ENCODE measurements around the gene CENPV. TPM values are rescaled to one million over a fixed set of nuclear protein-coding genes. Genes with fewer than 3 reads are reported as not detected.

Gene CENPV
- total and polyA plus RNA-seq, 5 donors from 2014 or later, result 4.0 to 16.4 (median 9.3) TPM

- Mint-ChIP-seq H3K4me3 (peak overlapping the region in 3 of 4 donors; percentile 23 to 60 (median 43)), H3K27me3 (peaks cover 16% of the 10 kb centered on the region), H3K27ac (peak overlapping the region in 1 of 3 donors; percentile 11), H3K9me3 (peaks cover 0 to 3% (median 0%) of the 10 kb centered on the region in 7 donors), H3K36me3 (peaks cover 16% of the 10 kb centered on the region), H3K4me1 (peaks cover 5 to 57% (median 40%) of the 10 kb centered on the region in 4 donors)
- peaks cover 10% of the 10 kb centered on the region for H3K36me3 ChIP-seq (ENCODE audit: control insufficient read depth, insufficient read depth, low read length)
- H3K27me3 ChIP-seq (ENCODE audit: control insufficient read depth, insufficient read depth, low read length), result no peaks in the 10 kb centered on the region
- peaks cover 23% of the 10 kb centered on the region for H3K4me1 ChIP-seq (ENCODE audit: control insufficient read depth, insufficient read depth, low read length, poor library complexity, severe bottlenecking)
- no peak overlapping the region for H3K4me3 ChIP-seq (ENCODE audit: low read depth, low read length)
- H3K27ac ChIP-seq (ENCODE audit: insufficient read depth, low read length, poor library complexity, severe bottlenecking), result peak overlapping the region; percentile 5
- DNase-seq, result no peak
- H3K9me3 ChIP-seq (ENCODE audit: control insufficient read depth in 2 of 2, low read length in 2 of 2), result no peaks in the 10 kb centered on the region
- ATAC-seq (ENCODE audit: low read depth in 2 of 2), result no peak
Measured at GRCh38 chr17:16384557-16384956, 31.3 kb upstream of the CENPV start.

- Histone ChIP-seq H3K27ac (ENCODE audit: insufficient read depth, low read length, poor library complexity, severe bottlenecking) (no peak overlapping the region), H3K4me3 (ENCODE audit: low read depth, low read length) (no peak overlapping the region), H3K27me3 (ENCODE audit: control insufficient read depth, insufficient read depth, low read length) (no peaks in the 10 kb centered on the region), H3K4me1 (ENCODE audit: control insufficient read depth, insufficient read depth, low read length, poor library complexity, severe bottlenecking) (peaks cover 23% of the 10 kb centered on the region), H3K36me3 (ENCODE audit: control insufficient read depth, insufficient read depth, low read length) (peaks cover 10% of the 10 kb centered on the region), H3K9me3 (ENCODE audit: control insufficient read depth in 2 of 2, low read length in 2 of 2) (no peaks in the 10 kb centered on the region)
- DNase-seq (no peak), ATAC-seq (ENCODE audit: low read depth in 2 of 2) (no peak)
- H3K36me3 Mint-ChIP-seq, result peaks cover 16% of the 10 kb centered on the region
- peaks cover 5 to 57% (median 39%) of the 10 kb centered on the region in 4 donors for H3K4me1 Mint-ChIP-seq
- H3K4me3 Mint-ChIP-seq, result peak overlapping the region; percentile 23 to 79 (median 64)
- peak overlapping the region; percentile 11 to 48 (median 47) for H3K27ac Mint-ChIP-seq
- H3K9me3 Mint-ChIP-seq, result peaks cover 0 to 3% (median 0%) of the 10 kb centered on the region in 7 donors
- peaks cover 16% of the 10 kb centered on the region for H3K27me3 Mint-ChIP-seq
Measured at GRCh38 chr17:16383772-16384287, 30.6 kb upstream of the CENPV start.

- ATAC-seq (ENCODE audit: low read depth in 2 of 2) (no peak), DNase-seq (no peak)
- Histone ChIP-seq H3K27ac (ENCODE audit: insufficient read depth, low read length, poor library complexity, severe bottlenecking) (no peak overlapping the region), H3K27me3 (ENCODE audit: control insufficient read depth, insufficient read depth, low read length) (no peaks in the 10 kb centered on the region), H3K9me3 (ENCODE audit: control insufficient read depth in 2 of 2, low read length in 2 of 2) (no peaks in the 10 kb centered on the region), H3K4me3 (ENCODE audit: low read depth, low read length) (peak overlapping the region; percentile 18), H3K4me1 (ENCODE audit: control insufficient read depth, insufficient read depth, low read length, poor library complexity, severe bottlenecking) (peaks cover 23% of the 10 kb centered on the region), H3K36me3 (ENCODE audit: control insufficient read depth, insufficient read depth, low read length) (peaks cover 10% of the 10 kb centered on the region)
- peak overlapping the region; percentile 23 to 86 (median 73) for H3K4me3 Mint-ChIP-seq
- peaks cover 16% of the 10 kb centered on the region for H3K36me3 Mint-ChIP-seq
- H3K27ac Mint-ChIP-seq, result peak overlapping the region in 2 of 3 donors; percentile 38 to 85
- H3K27me3 Mint-ChIP-seq, result peaks cover 16% of the 10 kb centered on the region
- H3K4me1 Mint-ChIP-seq, result peaks cover 5 to 57% (median 39%) of the 10 kb centered on the region in 4 donors
- peaks cover 0 to 3% (median 0%) of the 10 kb centered on the region in 7 donors for H3K9me3 Mint-ChIP-seq
Measured at GRCh38 chr17:16383216-16383615, 29.9 kb upstream of the CENPV start.

- Histone ChIP-seq H3K27ac (ENCODE audit: insufficient read depth, low read length, poor library complexity, severe bottlenecking) (peak overlapping the region; percentile 94), H3K4me1 (ENCODE audit: control insufficient read depth, insufficient read depth, low read length, poor library complexity, severe bottlenecking) (peaks cover 22% of the 10 kb centered on the region), H3K36me3 (ENCODE audit: control insufficient read depth, insufficient read depth, low read length) (peaks cover 10% of the 10 kb centered on the region), H3K4me3 (ENCODE audit: low read depth, low read length) (peak overlapping the region; percentile 98), H3K27me3 (ENCODE audit: control insufficient read depth, insufficient read depth, low read length) (no peaks in the 10 kb centered on the region), H3K9me3 (ENCODE audit: control insufficient read depth in 2 of 2, low read length in 2 of 2) (no peaks in the 10 kb centered on the region)
- Mint-ChIP-seq H3K27ac (peak overlapping the region; percentile 96 to 99 (median 98)), H3K4me3 (peak overlapping the region; percentile 87 to 95 (median 92)), H3K36me3 (peaks cover 16% of the 10 kb centered on the region), H3K27me3 (peaks cover 8% of the 10 kb centered on the region), H3K9me3 (peaks cover 0 to 2% (median 0%) of the 10 kb centered on the region in 7 donors), H3K4me1 (peaks cover 5 to 46% (median 35%) of the 10 kb centered on the region in 4 donors)
- ATAC-seq (ENCODE audit: low read depth in 2 of 2) (no peak), DNase-seq (no peak)
Measured at GRCh38 chr17:16381496-16381820, 28.2 kb upstream of the CENPV start.

GRCh38 chr17:16380640-16381495, 27.6 kb upstream of the CENPV start, which contains the start of gene UBB:
Gene UBB (plus strand): TSS chr17:16381091. CDS start chr17:16381908, 817 bp downstream.
- Mint-ChIP-seq H3K4me3 (peak within 1 kb of the TSS; percentile 87 to 95 (median 92)), H3K9me3 (peaks cover 0 to 2% (median 0%) of the 10 kb centered on the region in 7 donors), H3K27ac (peak within 1 kb of the TSS; percentile 96 to 99 (median 98)), H3K36me3 (peaks cover 16% of the 10 kb centered on the region), H3K4me1 (peaks cover 5 to 44% (median 34%) of the 10 kb centered on the region in 4 donors), H3K27me3 (peaks cover 7% of the 10 kb centered on the region)
- H3K36me3 ChIP-seq (ENCODE audit: control insufficient read depth, insufficient read depth, low read length), result peaks cover 10% of the 10 kb centered on the region
- H3K4me1 ChIP-seq (ENCODE audit: control insufficient read depth, insufficient read depth, low read length, poor library complexity, severe bottlenecking), result peaks cover 17% of the 10 kb centered on the region
- DNase-seq (peak; percentile 93 to 98 (median 96)), ATAC-seq (ENCODE audit: low read depth in 2 of 2) (peak; percentile 96 to 98)
- peak within 1 kb of the TSS; percentile 98 for H3K4me3 ChIP-seq (ENCODE audit: low read depth, low read length)
- H3K9me3 ChIP-seq (ENCODE audit: control insufficient read depth in 2 of 2, low read length in 2 of 2), result no peaks in the 10 kb centered on the region
- H3K27me3 ChIP-seq (ENCODE audit: control insufficient read depth, insufficient read depth, low read length), result no peaks in the 10 kb centered on the region
- peak within 1 kb of the TSS; percentile 94 for H3K27ac ChIP-seq (ENCODE audit: insufficient read depth, low read length, poor library complexity, severe bottlenecking)

GRCh38 chr17:16379654-16380053, 26.4 kb upstream of the CENPV start:
- peaks cover 7% of the 10 kb centered on the region for H3K27me3 Mint-ChIP-seq
- H3K4me1 Mint-ChIP-seq, result peaks cover 5 to 39% (median 30%) of the 10 kb centered on the region in 4 donors
- peaks cover 0 to 2% (median 0%) of the 10 kb centered on the region in 7 donors for H3K9me3 Mint-ChIP-seq
- peaks cover 16% of the 10 kb centered on the region for H3K36me3 Mint-ChIP-seq
- peak overlapping the region in 1 of 3 donors; percentile 46 for H3K27ac Mint-ChIP-seq
- Histone ChIP-seq H3K9me3 (ENCODE audit: control insufficient read depth in 2 of 2, low read length in 2 of 2) (no peaks in the 10 kb centered on the region), H3K27ac (ENCODE audit: insufficient read depth, low read length, poor library complexity, severe bottlenecking) (no peak overlapping the region), H3K27me3 (ENCODE audit: control insufficient read depth, insufficient read depth, low read length) (no peaks in the 10 kb centered on the region), H3K4me3 (ENCODE audit: low read depth, low read length) (no peak overlapping the region), H3K4me1 (ENCODE audit: control insufficient read depth, insufficient read depth, low read length, poor library complexity, severe bottlenecking) (peaks cover 17% of the 10 kb centered on the region), H3K36me3 (ENCODE audit: control insufficient read depth, insufficient read depth, low read length) (peaks cover 10% of the 10 kb centered on the region)
- ATAC-seq (ENCODE audit: low read depth in 2 of 2) (no peak), DNase-seq (no peak)
- H3K4me3 Mint-ChIP-seq, result no peak overlapping the region

- Histone ChIP-seq H3K4me3 (ENCODE audit: low read depth, low read length) (no peak overlapping the region), H3K27ac (ENCODE audit: insufficient read depth, low read length, poor library complexity, severe bottlenecking) (no peak overlapping the region), H3K4me1 (ENCODE audit: control insufficient read depth, insufficient read depth, low read length, poor library complexity, severe bottlenecking) (peaks cover 17% of the 10 kb centered on the region), H3K36me3 (ENCODE audit: control insufficient read depth, insufficient read depth, low read length) (peaks cover 10% of the 10 kb centered on the region), H3K9me3 (ENCODE audit: control insufficient read depth in 2 of 2, low read length in 2 of 2) (no peaks in the 10 kb centered on the region), H3K27me3 (ENCODE audit: control insufficient read depth, insufficient read depth, low read length) (no peaks in the 10 kb centered on the region)
- Mint-ChIP-seq H3K36me3 (peaks cover 16% of the 10 kb centered on the region), H3K27ac (peak overlapping the region in 2 of 3 donors; percentile 17 to 46), H3K4me3 (peak overlapping the region in 3 of 4 donors; percentile 54 to 80 (median 74)), H3K4me1 (peaks cover 5 to 31% (median 23%) of the 10 kb centered on the region in 4 donors), H3K27me3 (peaks cover 7% of the 10 kb centered on the region), H3K9me3 (peaks cover 0 to 2% (median 0%) of the 10 kb centered on the region in 7 donors)
- no peak for ATAC-seq (ENCODE audit: low read depth in 2 of 2)
- DNase-seq, result no peak
Measured at GRCh38 chr17:16378636-16379282, 25.5 kb upstream of the CENPV start.
